HEK293 (cell line): ENCODE data around the gene P2RY6.

Source experiments
- CTCF ChIA-PET: fragments of 350-600 bp; formaldehyde crosslinking; extraction: SDS; loops from one replicate; lab custom pipeline; 2021; ENCODE audit warnings: antibody characterized with exemption; lab: Yijun Ruan, JAX
- POLR2A ChIA-PET: fragments of 300-600 bp; formaldehyde crosslinking; extraction: SDS; loops from one replicate; lab custom pipeline; 2020; ENCODE audit warnings: antibody characterized with exemption, inconsistent platforms; lab: Yijun Ruan, JAX
- H3K27ac ChIP-seq: fragments of 200-500 bp; sonication (Bioruptor generic); 2 replicates; pipeline ENCODE4 v1.5.1; 2014; ENCODE audit warnings: low read depth, low read length, control low read depth, inconsistent platforms; ENCODE audit errors: extremely low read depth
- H3K36me3 ChIP-seq, 2 experiments: fragments of 200-500 bp in 1 of 2; sonication (Bioruptor generic) in 1 of 2; 1 replicate in 1 of 2; 2 replicates in 1 of 2; pipeline ENCODE4 v1.5.1; 2014 to 2017; ENCODE audit warnings: inconsistent platforms in 2 of 2, low read length in 2 of 2; ENCODE audit not compliant: control insufficient read depth in 2 of 2, insufficient read depth in 1 of 2
- H3K4me1 ChIP-seq: fragments of 200-500 bp; sonication (Bioruptor generic); 2 replicates; pipeline ENCODE4 v1.5.1; 2014; ENCODE audit warnings: mild to moderate bottlenecking, low read length, inconsistent platforms; ENCODE audit not compliant: control insufficient read depth, insufficient read depth
- H3K4me3 ChIP-seq: 2 replicates; pipeline ENCODE4 v1.5.1; 2011; ENCODE audit warnings: low read depth, mild to moderate bottlenecking, control low read depth, low read length, moderate library complexity
- H3K9me3 ChIP-seq: fragments of 200-500 bp; sonication (Bioruptor generic); 2 replicates; pipeline ENCODE4 v1.5.1; 2014; ENCODE audit warnings: low read depth, low read length, inconsistent platforms; ENCODE audit not compliant: control insufficient read depth, insufficient read depth
- ATF2 ChIP-seq: fragments of 450-650 bp; formaldehyde crosslinking; IDR thresholded peaks from 2 replicates; pipeline ENCODE4 v1.5.1; 2016; ENCODE audit warnings: missing biosample characterization, missing genetic modification characterization, low read depth
- GLIS2 ChIP-seq: fragments of 450-650 bp; formaldehyde crosslinking; IDR thresholded peaks from 2 replicates; pipeline ENCODE4 v1.5.1; 2016; ENCODE audit warnings: missing biosample characterization, missing genetic modification characterization
- HIC1 ChIP-seq: fragments of 450-650 bp; formaldehyde crosslinking; IDR thresholded peaks from 2 replicates; pipeline ENCODE4 v1.5.1; 2016; ENCODE audit warnings: missing biosample characterization, missing genetic modification characterization
- IKZF3 ChIP-seq: fragments of 450-650 bp; IDR thresholded peaks from 2 replicates; pipeline ENCODE4 v1.5.0; 2018; ENCODE audit warnings: missing biosample characterization, mild to moderate bottlenecking, missing genetic modification characterization, moderate library complexity
- KLF16 ChIP-seq: fragments of 450-650 bp; formaldehyde crosslinking; IDR thresholded peaks from 2 replicates; pipeline ENCODE4 v1.5.1; 2017; ENCODE audit warnings: missing biosample characterization, missing genetic modification characterization
- OSR2 ChIP-seq: fragments of 450-650 bp; formaldehyde crosslinking; IDR thresholded peaks from 2 replicates; pipeline ENCODE4 v1.5.1; 2016; ENCODE audit warnings: missing biosample characterization, missing genetic modification characterization
- PRDM2 ChIP-seq: fragments of 450-650 bp; formaldehyde crosslinking; IDR thresholded peaks from 2 replicates; pipeline ENCODE4 v1.5.1; 2016; ENCODE audit warnings: missing biosample characterization, missing genetic modification characterization, borderline replicate concordance
- SP3 ChIP-seq: fragments of 450-650 bp; formaldehyde crosslinking; IDR thresholded peaks from 2 replicates; pipeline ENCODE4 v1.5.1; 2016; ENCODE audit warnings: missing biosample characterization, missing genetic modification characterization
- SP7 ChIP-seq: fragments of 450-650 bp; formaldehyde crosslinking; IDR thresholded peaks from 2 replicates; pipeline ENCODE4 v1.5.1; 2016; ENCODE audit warnings: missing biosample characterization, missing genetic modification characterization
- WT1 ChIP-seq: fragments of 450-650 bp; formaldehyde crosslinking; IDR thresholded peaks from 2 replicates; pipeline ENCODE4 v1.5.1; 2016; ENCODE audit warnings: missing biosample characterization, missing genetic modification characterization
- ZBTB20 ChIP-seq: fragments of 450-650 bp; formaldehyde crosslinking; IDR thresholded peaks from 2 replicates; pipeline ENCODE4 v1.5.1; 2016; ENCODE audit warnings: missing biosample characterization, missing genetic modification characterization
- ZEB2 ChIP-seq: fragments of 450-650 bp; formaldehyde crosslinking; IDR thresholded peaks from 2 replicates; pipeline ENCODE4 v1.5.1; 2016; ENCODE audit warnings: missing biosample characterization, missing genetic modification characterization
- ZNF146 ChIP-seq: fragments of 450-650 bp; formaldehyde crosslinking; IDR thresholded peaks from 2 replicates; pipeline ENCODE4 v1.5.1; 2016; ENCODE audit warnings: missing biosample characterization, missing genetic modification characterization
- ZNF174 ChIP-seq: fragments of 450-650 bp; formaldehyde crosslinking; IDR thresholded peaks from 2 replicates; pipeline ENCODE4 v1.5.0; 2017; ENCODE audit warnings: missing biosample characterization, mild to moderate bottlenecking, missing genetic modification characterization
- ZNF23 ChIP-seq: fragments of 450-650 bp; formaldehyde crosslinking; IDR thresholded peaks from 2 replicates; pipeline ENCODE4 v1.5.1; 2016; ENCODE audit warnings: missing biosample characterization, missing genetic modification characterization, borderline replicate concordance
- ZNF248 ChIP-seq: fragments of 450-650 bp; formaldehyde crosslinking; IDR thresholded peaks from 2 replicates; pipeline ENCODE4 v1.5.1; 2017; ENCODE audit warnings: missing biosample characterization, missing genetic modification characterization
- ZNF302 ChIP-seq: fragments of 450-650 bp; formaldehyde crosslinking; IDR thresholded peaks from 2 replicates; pipeline ENCODE4 v1.5.1; 2016; ENCODE audit warnings: missing biosample characterization, missing genetic modification characterization, low read depth
- ZNF324 ChIP-seq: fragments of 450-650 bp; formaldehyde crosslinking; IDR thresholded peaks from 2 replicates; pipeline ENCODE4 v1.5.1; 2016; ENCODE audit warnings: missing biosample characterization, missing genetic modification characterization
- ZNF354C ChIP-seq: fragments of 450-650 bp; formaldehyde crosslinking; IDR thresholded peaks from 2 replicates; pipeline ENCODE4 v1.5.1; 2016; ENCODE audit warnings: missing biosample characterization, missing genetic modification characterization, low read depth, borderline replicate concordance
- ZNF473 ChIP-seq: fragments of 450-650 bp; formaldehyde crosslinking; IDR thresholded peaks from 2 replicates; pipeline ENCODE4 v1.5.1; 2017; ENCODE audit warnings: missing biosample characterization, missing genetic modification characterization
- ZNF514 ChIP-seq: fragments of 450-650 bp; formaldehyde crosslinking; IDR thresholded peaks from 2 replicates; pipeline ENCODE4 v1.5.1; 2016; ENCODE audit warnings: missing biosample characterization, missing genetic modification characterization
- ZNF521 ChIP-seq: fragments of 450-650 bp; formaldehyde crosslinking; IDR thresholded peaks from 2 replicates; pipeline ENCODE4 v1.5.1; 2017; ENCODE audit warnings: missing biosample characterization, mild to moderate bottlenecking, missing genetic modification characterization
- ZNF548 ChIP-seq: fragments of 450-650 bp; formaldehyde crosslinking; IDR thresholded peaks from 2 replicates; pipeline ENCODE4 v1.5.1; 2016; ENCODE audit warnings: missing biosample characterization, missing genetic modification characterization
- ZNF585B ChIP-seq: fragments of 450-650 bp; formaldehyde crosslinking; IDR thresholded peaks from 2 replicates; pipeline ENCODE4 v1.5.1; 2016; ENCODE audit warnings: missing biosample characterization, missing genetic modification characterization
- ZNF600 ChIP-seq: fragments of 450-650 bp; formaldehyde crosslinking; IDR thresholded peaks from 2 replicates; pipeline ENCODE4 v1.5.1; 2016; ENCODE audit warnings: missing biosample characterization, missing genetic modification characterization
- ZNF610 ChIP-seq: fragments of 450-650 bp; formaldehyde crosslinking; IDR thresholded peaks from 2 replicates; pipeline ENCODE4 v1.5.1; 2016; ENCODE audit warnings: missing biosample characterization, missing genetic modification characterization, borderline replicate concordance
- ZNF658 ChIP-seq: fragments of 450-650 bp; formaldehyde crosslinking; IDR thresholded peaks from 2 replicates; pipeline ENCODE4; 2016; ENCODE audit warnings: missing biosample characterization, missing genetic modification characterization
- ZNF768 ChIP-seq: fragments of 450-650 bp; formaldehyde crosslinking; IDR thresholded peaks from 2 replicates; pipeline ENCODE4 v1.5.1; 2018; ENCODE audit warnings: missing biosample characterization, mild to moderate bottlenecking, missing genetic modification characterization

P2RY6 gene

GRCh38 chr11:73337846-73338245 is 65.7 kb downstream of the P2RY6 start:
- H3K4me3 ChIP-seq, result no peak overlapping the region
- no peak for TF ChIP-seq WT1 (tag by site-specific recombination)
- TF ChIP-seq HIC1 (tag by site-specific recombination), result no peak
- no peak for TF ChIP-seq ZNF302 (tag by site-specific recombination)
- TF ChIP-seq ZNF768, result no peak
- TF ChIP-seq ZNF354C (tag by site-specific recombination), result no peak
- TF ChIP-seq ZNF658 (tag by site-specific recombination), result no peak
- TF ChIP-seq ZNF548 (tag by site-specific recombination), result no peak
- TF ChIP-seq ZNF146 (tag by site-specific recombination), result no peak
- no peak for TF ChIP-seq IKZF3 (tag by site-specific recombination)
- no peak for TF ChIP-seq KLF16 (tag by site-specific recombination)
- no peak for TF ChIP-seq ZNF473 (tag by site-specific recombination)
- no peak for TF ChIP-seq SP7 (tag by site-specific recombination)
- TF ChIP-seq ZNF514 (tag by site-specific recombination), result no peak
- no peak for TF ChIP-seq ZNF600 (tag by site-specific recombination)
- no peak for TF ChIP-seq PRDM2 (tag by site-specific recombination)
- TF ChIP-seq ZNF23 (tag by site-specific recombination), result no peak
- TF ChIP-seq ZEB2 (tag by site-specific recombination), result no peak
- TF ChIP-seq, all 188 proteins: peak for 0
- H3K27ac ChIP-seq, result no peak overlapping the region
- no peaks in the 10 kb centered on the region for H3K36me3 ChIP-seq
- H3K4me1 ChIP-seq, result peaks cover 4% of the 10 kb centered on the region; the same call in 1 of the 2 replicates
- H3K9me3 ChIP-seq, result no peaks in the 10 kb centered on the region
- POLR2A ChIA-PET, result interaction anchor here (0.7 to 0.8 kb wide), 2 partner anchors 20 to 30 kb away, joined by 3 read pairs; partner anchors contain the start of gene ARHGEF17
- CTCF ChIA-PET, result interaction anchor here (0.5 to 7.5 kb wide), 6 partner anchors 12 to 593 kb away, joined by 3 to 185 read pairs (median 6); partner anchors contain the start of gene ARHGEF17

GRCh38 chr11:73338279-73338678 is 66.1 kb downstream of the P2RY6 start:
- Histone ChIP-seq H3K36me3 (no peaks in the 10 kb centered on the region), H3K4me1 (peaks cover 4% of the 10 kb centered on the region; the same call in 1 of the 2 replicates), H3K9me3 (no peaks in the 10 kb centered on the region), H3K4me3 (no peak overlapping the region), H3K27ac (no peak overlapping the region)
- no peak for TF ChIP-seq ZNF248 (tag by site-specific recombination)
- no peak for TF ChIP-seq ZNF585B (tag by site-specific recombination)
- TF ChIP-seq ZBTB20 (tag by site-specific recombination), result no peak
- TF ChIP-seq ZNF521 (tag by site-specific recombination), result no peak
- TF ChIP-seq GLIS2 (tag by site-specific recombination), result no peak
- no peak for TF ChIP-seq ATF2
- TF ChIP-seq OSR2 (tag by site-specific recombination), result no peak
- TF ChIP-seq ZNF324, result no peak
- no peak for TF ChIP-seq ZNF174 (tag by site-specific recombination)
- TF ChIP-seq ZNF610 (tag by site-specific recombination), result no peak
- no peak for TF ChIP-seq SP3 (tag by site-specific recombination)
- CTCF ChIA-PET, result interaction anchor here (0.5 to 7.5 kb wide), 5 partner anchors 12 to 377 kb away, joined by 3 to 185 read pairs (median 6); partner anchors contain the start of gene ARHGEF17
- POLR2A ChIA-PET, result no interaction called here
